HepG2 (cell line): ENCODE measurements around the gene MRFAP1. TPM values are rescaled to one million over a fixed set of nuclear protein-coding genes. Genes with fewer than 3 reads are reported as not detected.

Source experiments
- ATAC-seq: fragments of 200-7000 bp; cut with Tn5 transposase; 3 replicates; pipeline ENCODE4 v1.9.1; 2020; ENCODE audit warnings: mild to moderate bottlenecking, moderate library complexity
- Bru-seq: library from RNA; stranded (reverse); fragments of 400-500 nt; gene quantifications from one replicate; lab custom pipeline; 2021; lab: Mats Ljungman, UMichigan
- BruChase-seq, 2 experiments: library from RNA; stranded (reverse); fragments of 400-500 nt; gene quantifications; one replicate each; lab custom pipeline; 2021; lab: Mats Ljungman, UMichigan
- BruUV-seq: library from RNA; stranded (reverse); fragments of 400-500 nt; replicated peaks from 2 replicates; lab custom pipeline; 2021; lab: Mats Ljungman, UMichigan
- CTCF ChIA-PET: fragments of 300-600 bp; formaldehyde crosslinking; extraction: SDS; loops from one replicate; lab custom pipeline; 2021; ENCODE audit warnings: low total read pairs, inconsistent platforms, low intra/inter-chr PET ratio; lab: Yijun Ruan, JAX
- POLR2A ChIA-PET: fragments of 350-600 bp; sonication (Branson Sonifier 250); formaldehyde crosslinking; loops from one replicate; lab custom pipeline; 2020; ENCODE audit warnings: antibody characterized with exemption, inconsistent platforms; lab: Yijun Ruan, JAX
- DNase-seq: peaks from one replicate; pipeline ENCODE4 v3.0.0-alpha.2; 2015; ENCODE audit warnings: low spot score
- FAIRE-seq: peaks from 3 replicates; lab custom pipeline; 2011; peaks lifted over from hg19 to GRCh38; lab: Jason Lieb, UNC
- H2AFZ ChIP-seq: one replicate; pipeline ENCODE4 v1.6.1; 2011; ENCODE audit warnings: low read length, inconsistent platforms
- H3K27ac ChIP-seq: fragments of 300-600 bp; 3 replicates; pipeline ENCODE4 v1.8.0; 2011; ENCODE audit warnings: mixed run types, mild to moderate bottlenecking, mixed read lengths, low read length, inconsistent platforms; ENCODE audit not compliant: insufficient read depth; ENCODE audit errors: extremely low read length
- H3K27me3 ChIP-seq, 2 experiments: fragments of 200-600 bp in 1 of 2; 2 replicates in 1 of 2; 3 replicates in 1 of 2; pipeline versions ENCODE4 v1.6.0 to v1.8.0; 2011; ENCODE audit warnings: low read length in 2 of 2, mild to moderate bottlenecking in 2 of 2, moderate library complexity in 2 of 2, inconsistent platforms in 1 of 2; ENCODE audit not compliant: insufficient read depth in 2 of 2, control insufficient read depth in 1 of 2
- H3K36me3 ChIP-seq, 2 experiments: fragments of 200-600 bp in 1 of 2; replicated peaks in 1 of 2; 2 replicates in 1 of 2; 3 replicates in 1 of 2; pipeline versions ENCODE4 v1.5.1 to v1.8.0; 2011; ENCODE audit warnings: low read length in 2 of 2, inconsistent platforms in 1 of 2; ENCODE audit not compliant: insufficient read depth in 2 of 2, control insufficient read depth in 1 of 2
- H3K4me1 ChIP-seq: 2 replicates; pipeline ENCODE4 v1.5.1; 2012; ENCODE audit warnings: low read length, inconsistent platforms; ENCODE audit not compliant: insufficient read depth
- H3K4me2 ChIP-seq: 2 replicates; pipeline ENCODE4 v1.6.0; 2011; ENCODE audit warnings: low read depth, low read length, inconsistent platforms
- H3K4me3 ChIP-seq, 3 experiments: fragments of 200-600 bp in 1 of 3; sonication (generic), shearing (Covaris generic) in 1 of 3; replicated peaks in 1 of 3; 2 replicates each; pipeline ENCODE4 v1.5.1; 2011 to 2016; ENCODE audit warnings: low read length in 3 of 3, inconsistent platforms in 2 of 3, low read depth in 2 of 3, mild to moderate bottlenecking in 2 of 3, control low read depth in 1 of 3, mixed read lengths in 1 of 3; ENCODE audit not compliant: insufficient read depth in 1 of 3
- H3K79me2 ChIP-seq: one replicate; pipeline ENCODE4 v1.6.1; 2011; ENCODE audit warnings: low read length, inconsistent platforms; ENCODE audit not compliant: insufficient read depth
- H3K9ac ChIP-seq: 2 replicates; pipeline ENCODE4 v1.6.0; 2011; ENCODE audit warnings: mild to moderate bottlenecking, low read depth, low read length, inconsistent platforms; ENCODE audit not compliant: insufficient read depth
- H3K9me3 ChIP-seq: 2 replicates; pipeline ENCODE4 v1.5.1; 2012; ENCODE audit warnings: mild to moderate bottlenecking, low read length
- H4K20me1 ChIP-seq: 2 replicates; pipeline ENCODE4 v1.6.0; 2011; ENCODE audit warnings: inconsistent platforms, mild to moderate bottlenecking, low read length, moderate library complexity; ENCODE audit not compliant: insufficient read depth
- ARNT2 ChIP-seq: sonication (generic); formaldehyde crosslinking; IDR thresholded peaks from 2 replicates; pipeline ENCODE4 v1.8.0; 2022; ENCODE audit warnings: mild to moderate bottlenecking, low read depth, missing genetic modification reagents, moderate library complexity
- MIER2 ChIP-seq: IDR thresholded peaks from 2 replicates; pipeline ENCODE4 v1.6.1; 2016; ENCODE audit warnings: missing biosample characterization, missing genetic modification reagents
- RFXAP ChIP-seq: sonication (generic); formaldehyde crosslinking; IDR thresholded peaks from 2 replicates; pipeline ENCODE4 v1.4.0; 2020; ENCODE audit warnings: missing genetic modification reagents, borderline replicate concordance
- ZNF24 ChIP-seq: fragments of 450-650 bp; IDR thresholded peaks from 2 replicates; pipeline ENCODE4 v1.6.1; 2017; ENCODE audit warnings: antibody characterized with exemption, mild to moderate bottlenecking
- ZNF253 ChIP-seq: sonication (generic); formaldehyde crosslinking; IDR thresholded peaks from 2 replicates; pipeline ENCODE4 v1.8.0; 2022; ENCODE audit warnings: mild to moderate bottlenecking, missing genetic modification reagents, borderline replicate concordance
- ZSCAN9 ChIP-seq: IDR thresholded peaks from 2 replicates; pipeline ENCODE4 v1.6.1; 2016; ENCODE audit warnings: borderline replicate concordance
- WGBS: methylation state at CpG from one replicate; pipeline ENCODE4 v1.1.6; 2017; ENCODE audit warnings: low lambda C conversion rate; 5-methylcytosine and 5-hydroxymethylcytosine counted together
- in situ Hi-C: cut with HindIII; loops from 2 replicates; pipeline ENCODE4 v1.10.0; 2017; ENCODE audit warnings: low pct_unique_long_range_greater_than_20kb; ENCODE audit not compliant: extremely low pct_ligation_motif_present
- intact Hi-C: fragments of 100-400 bp; cut with micrococcal nuclease; formaldehyde crosslinking; loops from one replicate; pipeline ENCODE4 v1.10.0; 2022; ENCODE audit not compliant: unreplicated experiment
- long read RNA-seq, 2 experiments: library from RNA in 1 of 2; library from polyadenylated mRNA in 1 of 2; stranded (forward) in 1 of 2; unstranded in 1 of 2; transcript quantifications; one replicate each; pipeline ENCODE4 v2.0.0, GENCODE V29; 2019 to 2022
- polyA minus RNA-seq, 3 experiments: library from RNA; depleted of rRNA, polyadenylated mRNA; stranded (reverse); fragments of >200 nt; gene quantifications; 2 replicates each; pipeline ENCODE4 v1.2.3, GENCODE V29; 2011; ENCODE audit warnings: low replicate concordance in 1 of 3
- polyA plus RNA-seq, 8 experiments: library from polyadenylated mRNA; depleted of rRNA in 3 of 8; stranded (reverse) in 7 of 8; unstranded in 1 of 8; fragments of >200 nt; fragmentation: Illumina TruSeq in 4 of 8; extraction: Trizol in 4 of 8; gene quantifications; 2 replicates each; pipeline versions ENCODE4 v1.2.1 to v1.2.3, GENCODE V29; 2011 to 2016; ENCODE audit warnings: low read depth in 4 of 8, missing spikeins in 1 of 8, mixed read lengths in 1 of 8; ENCODE audit not compliant: insufficient read depth in 1 of 8
- total RNA-seq, 5 experiments: library from RNA; depleted of rRNA; stranded (reverse); fragments of >200 nt; fragmentation: Illumina TruSeq; extraction: Trizol; gene quantifications; 2 replicates each; pipeline ENCODE4 v1.2.3, GENCODE V29; 2016; ENCODE audit warnings: low read depth in 1 of 5
- TF ChIP-seq, protein P1 (sequence below): sonication (generic); formaldehyde crosslinking; IDR thresholded peaks from 2 replicates; pipeline ENCODE4 v1.4.0; 2020; ENCODE audit warnings: missing genetic modification reagents
- TF ChIP-seq, protein P2 (sequence below): IDR thresholded peaks from 2 replicates; pipeline ENCODE4 v1.6.1; 2012; ENCODE audit warnings: inconsistent platforms
- TF ChIP-seq, protein P3 (sequence below): sonication (generic); formaldehyde crosslinking; IDR thresholded peaks from 2 replicates; pipeline ENCODE4 v1.8.1; 2022; ENCODE audit warnings: low read depth, mild to moderate bottlenecking, missing genetic modification reagents
- TF ChIP-seq, protein P4 (sequence below): sonication (generic); formaldehyde crosslinking; IDR thresholded peaks from 2 replicates; pipeline ENCODE4 v1.8.1; 2023; ENCODE audit warnings: mild to moderate bottlenecking, missing genetic modification reagents, borderline replicate concordance

Gene MRFAP1
- total RNA-seq (2016; rRNA removed; fragmentation: Illumina TruSeq; extraction: Trizol) (158 and 254 TPM in 2 replicates), polyA plus RNA-seq (2011; rRNA removed) (103 and 112 TPM in 2 replicates), polyA minus RNA-seq (2011; rRNA and poly(A)+ RNA removed; ENCODE audit: low replicate concordance) (19.4 and 22.0 TPM in 2 replicates), Bru-seq, nascent RNA (percentile 98 among the genes with signal in this experiment), BruChase-seq, experiment 1, labeled RNA remaining after a 6-hour chase (percentile 100 among the genes with signal in this experiment), BruChase-seq, experiment 2, labeled RNA remaining after a 2-hour chase (percentile 100 among the genes with signal in this experiment)
- total RNA-seq (2016; cell fraction: cytosol; rRNA removed; fragmentation: Illumina TruSeq; extraction: Trizol; ENCODE audit: low read depth), result 31.0 and 37.7 TPM in 2 replicates
- total RNA-seq (2016; cell fraction: insoluble cytoplasmic fraction; rRNA removed; fragmentation: Illumina TruSeq; extraction: Trizol), result 174 and 249 TPM in 2 replicates
- 87.0 and 105 TPM in 2 replicates for total RNA-seq (2016; cell fraction: membrane; rRNA removed; fragmentation: Illumina TruSeq; extraction: Trizol)
- total RNA-seq (2016; cell fraction: nucleus; rRNA removed; fragmentation: Illumina TruSeq; extraction: Trizol), result 67.5 and 68.6 TPM in 2 replicates
- 110 and 141 TPM in 2 replicates for polyA plus RNA-seq (2011; cell fraction: cytosol; rRNA removed)
- 54.5 and 54.7 TPM in 2 replicates for polyA plus RNA-seq (2011; cell fraction: nucleus; rRNA removed)
- polyA plus RNA-seq (2012), result 198 and 236 TPM in 2 replicates
- 55.7 and 56.7 TPM in 2 replicates for polyA plus RNA-seq (2016; cell fraction: cytosol; fragmentation: Illumina TruSeq; extraction: Trizol; ENCODE audit: low read depth)
- polyA plus RNA-seq (2016; cell fraction: insoluble cytoplasmic fraction; fragmentation: Illumina TruSeq; extraction: Trizol; ENCODE audit: low read depth), result 509 and 563 TPM in 2 replicates
- 117 and 129 TPM in 2 replicates for polyA plus RNA-seq (2016; cell fraction: membrane; fragmentation: Illumina TruSeq; extraction: Trizol; ENCODE audit: low read depth)
- 205 and 206 TPM in 2 replicates for polyA plus RNA-seq (2016; cell fraction: nucleus; fragmentation: Illumina TruSeq; extraction: Trizol; ENCODE audit: insufficient read depth, low read depth)
- polyA minus RNA-seq (2011; cell fraction: cytosol; rRNA and poly(A)+ RNA removed), result 29.9 and 30.5 TPM in 2 replicates
- 21.4 and 24.6 TPM in 2 replicates for polyA minus RNA-seq (2011; cell fraction: nucleus; rRNA and poly(A)+ RNA removed)
- long read RNA-seq, experiment 1, transcript MRFAP1-204 (1 exons, 1,982 nt), result minor isoform, 13 of 311 reads
- long read RNA-seq, experiment 1, transcript MRFAP1-202 (2 exons, 1,584 nt), result major isoform, 186 of 311 reads
- long read RNA-seq, experiment 1, transcript MRFAP1-201 (3 exons, 2,049 nt), result minor isoform, 111 of 311 reads
- long read RNA-seq, experiment 1, partial matches to known transcripts, result 0 of 311 reads
- long read RNA-seq, experiment 1, other reads (novel, unspliced or antisense), result 1 of 311 reads
- long read RNA-seq, experiment 2, transcript MRFAP1-202 (2 exons, 1,584 nt), result major isoform, 562 of 717 reads
- long read RNA-seq, experiment 2, transcript MRFAP1-204 (1 exons, 1,982 nt), result minor isoform, 146 of 717 reads
- long read RNA-seq, experiment 2, partial matches to known transcripts, result 0 of 717 reads
- long read RNA-seq, experiment 2, other reads (novel, unspliced or antisense), result 5 of 717 reads

DNA sequence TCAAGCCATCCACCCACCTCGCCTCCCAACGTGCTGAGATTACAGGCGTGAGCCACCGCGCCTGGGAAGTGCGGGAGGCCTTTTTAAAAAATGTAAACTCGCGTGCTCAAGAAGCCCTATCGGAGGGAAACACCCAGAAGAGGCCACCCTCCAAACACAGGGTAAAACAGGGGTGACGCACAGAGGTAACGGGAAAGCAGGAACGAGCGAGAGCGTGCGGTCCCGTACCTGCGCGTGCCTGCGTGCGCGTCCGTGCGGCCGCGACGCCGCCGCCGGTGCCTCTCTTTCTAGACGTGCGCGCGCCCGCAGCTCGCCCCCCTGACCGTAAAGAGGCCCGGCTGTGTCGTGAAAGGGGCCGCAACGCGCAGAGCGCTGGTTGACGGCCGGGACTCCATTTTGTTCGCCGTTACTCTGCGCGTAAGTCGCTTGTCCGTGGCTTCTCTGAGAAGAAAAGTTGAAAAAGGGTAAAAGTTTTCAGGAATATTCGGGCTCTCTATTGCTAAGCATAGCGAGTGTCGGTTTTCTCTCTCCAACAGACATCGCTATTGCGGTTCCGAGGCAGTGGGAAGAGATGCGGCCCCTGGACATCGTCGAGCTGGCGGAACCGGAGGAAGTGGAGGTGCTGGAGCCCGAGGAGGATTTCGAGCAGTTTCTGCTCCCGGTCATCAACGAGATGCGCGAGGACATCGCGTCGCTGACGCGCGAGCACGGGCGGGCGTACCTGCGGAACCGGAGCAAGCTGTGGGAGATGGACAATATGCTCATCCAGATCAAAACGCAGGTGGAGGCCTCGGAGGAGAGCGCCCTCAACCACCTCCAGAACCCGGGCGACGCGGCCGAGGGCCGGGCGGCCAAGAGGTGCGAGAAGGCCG is at the start of gene MRFAP1:
Gene MRFAP1, plus strand, starts transcription at position 394 of the 872 bp plus-strand sequence. Its CDS starts 178 bp downstream, at position 572.
- in situ Hi-C loops, result no loop called here
- Histone ChIP-seq H3K4me2 (peak within 1 kb of the TSS; percentile 77), H3K9me3 (no peaks in the 10 kb centered on the region), H2AFZ (no peak within 1 kb of the TSS), H3K9ac (peak within 1 kb of the TSS; percentile 90), H3K4me1 (peaks cover 38% of the 10 kb centered on the region), H3K4me3 (peak within 1 kb of the TSS; percentile 67 to 91 (median 74)), H3K27me3 (no peaks in the 10 kb centered on the region; a peak in 1 of 5 replicates), H4K20me1 (peaks cover 13% of the 10 kb centered on the region), H3K79me2 (peaks cover 33% of the 10 kb centered on the region), H3K27ac (peak within 1 kb of the TSS; percentile 84), H3K36me3 (peaks cover 0 to 17% of the 10 kb centered on the region in 2 experiments; a peak in 2 of 5 replicates)
- TSS peak; percentile 85 for BruUV-seq
- 1% methylated on average over 57 of the region's 90 CpGs for WGBS
- CTCF ChIA-PET, result no interaction called here
- ATAC-seq, result peak; percentile 91
- POLR2A ChIA-PET, result interaction anchor here (0.6 to 4.2 kb wide), 17 partner anchors 7 to 1558 kb away, joined by 3 to 36 read pairs (median 4); partner anchors contain the start of genes BLOC1S4, MAN2B2, MRFAP1L1 and S100P
- peak; percentile 88 for FAIRE-seq
- intact Hi-C loops, result loop anchor here (5.0 kb wide), 1 partner anchor 47 kb away; no protein-coding TSS in a partner anchor
- DNase-seq, result peak; percentile 86
- no peak for TF ChIP-seq MIER2 (CRISPR knock-in tag)
- TF ChIP-seq, protein P1, sequence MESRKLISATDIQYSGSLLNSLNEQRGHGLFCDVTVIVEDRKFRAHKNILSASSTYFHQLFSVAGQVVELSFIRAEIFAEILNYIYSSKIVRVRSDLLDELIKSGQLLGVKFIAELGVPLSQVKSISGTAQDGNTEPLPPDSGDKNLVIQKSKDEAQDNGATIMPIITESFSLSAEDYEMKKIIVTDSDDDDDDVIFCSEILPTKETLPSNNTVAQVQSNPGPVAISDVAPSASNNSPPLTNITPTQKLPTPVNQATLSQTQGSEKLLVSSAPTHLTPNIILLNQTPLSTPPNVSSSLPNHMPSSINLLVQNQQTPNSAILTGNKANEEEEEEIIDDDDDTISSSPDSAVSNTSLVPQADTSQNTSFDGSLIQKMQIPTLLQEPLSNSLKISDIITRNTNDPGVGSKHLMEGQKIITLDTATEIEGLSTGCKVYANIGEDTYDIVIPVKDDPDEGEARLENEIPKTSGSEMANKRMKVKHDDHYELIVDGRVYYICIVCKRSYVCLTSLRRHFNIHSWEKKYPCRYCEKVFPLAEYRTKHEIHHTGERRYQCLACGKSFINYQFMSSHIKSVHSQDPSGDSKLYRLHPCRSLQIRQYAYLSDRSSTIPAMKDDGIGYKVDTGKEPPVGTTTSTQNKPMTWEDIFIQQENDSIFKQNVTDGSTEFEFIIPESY (CRISPR knock-in tag), result no peak
- TF ChIP-seq, protein P2, sequence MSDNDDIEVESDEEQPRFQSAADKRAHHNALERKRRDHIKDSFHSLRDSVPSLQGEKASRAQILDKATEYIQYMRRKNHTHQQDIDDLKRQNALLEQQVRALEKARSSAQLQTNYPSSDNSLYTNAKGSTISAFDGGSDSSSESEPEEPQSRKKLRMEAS, result peak; percentile 88
- TF ChIP-seq, protein P3, sequence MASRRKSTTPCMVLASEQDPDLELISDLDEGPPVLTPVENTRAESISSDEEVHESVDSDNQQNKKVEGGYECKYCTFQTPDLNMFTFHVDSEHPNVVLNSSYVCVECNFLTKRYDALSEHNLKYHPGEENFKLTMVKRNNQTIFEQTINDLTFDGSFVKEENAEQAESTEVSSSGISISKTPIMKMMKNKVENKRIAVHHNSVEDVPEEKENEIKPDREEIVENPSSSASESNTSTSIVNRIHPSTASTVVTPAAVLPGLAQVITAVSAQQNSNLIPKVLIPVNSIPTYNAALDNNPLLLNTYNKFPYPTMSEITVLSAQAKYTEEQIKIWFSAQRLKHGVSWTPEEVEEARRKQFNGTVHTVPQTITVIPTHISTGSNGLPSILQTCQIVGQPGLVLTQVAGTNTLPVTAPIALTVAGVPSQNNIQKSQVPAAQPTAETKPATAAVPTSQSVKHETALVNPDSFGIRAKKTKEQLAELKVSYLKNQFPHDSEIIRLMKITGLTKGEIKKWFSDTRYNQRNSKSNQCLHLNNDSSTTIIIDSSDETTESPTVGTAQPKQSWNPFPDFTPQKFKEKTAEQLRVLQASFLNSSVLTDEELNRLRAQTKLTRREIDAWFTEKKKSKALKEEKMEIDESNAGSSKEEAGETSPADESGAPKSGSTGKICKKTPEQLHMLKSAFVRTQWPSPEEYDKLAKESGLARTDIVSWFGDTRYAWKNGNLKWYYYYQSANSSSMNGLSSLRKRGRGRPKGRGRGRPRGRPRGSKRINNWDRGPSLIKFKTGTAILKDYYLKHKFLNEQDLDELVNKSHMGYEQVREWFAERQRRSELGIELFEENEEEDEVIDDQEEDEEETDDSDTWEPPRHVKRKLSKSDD (CRISPR knock-in tag), result peak; percentile 84
- TF ChIP-seq RFXAP (CRISPR knock-in tag), result 0 out of 2 replicates have a peak, but pooled peaks have one; percentile 43
- 0 out of 2 replicates have a peak, but pooled peaks have one; percentile 47 for TF ChIP-seq ZNF24
- TF ChIP-seq, protein P4, sequence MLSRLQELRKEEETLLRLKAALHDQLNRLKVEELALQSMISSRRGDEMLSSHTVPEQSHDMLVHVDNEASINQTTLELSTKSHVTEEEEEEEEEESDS, result no peak
- TF ChIP-seq ARNT2, result peak; percentile 83; the same call in 1 of the 2 replicates
- TF ChIP-seq ZNF253, result peak; percentile 61; the same call in 1 of the 2 replicates
- peak; percentile 72; the same call in 1 of the 2 replicates for TF ChIP-seq ZSCAN9 (CRISPR knock-in tag)
